Activated CD4-positive, alpha-beta T cell treated with anti-CD3 and anti-CD28 coated beads, Interleukin-2, amount 50 U/mL, for 24 hours (primary cell): ENCODE measurements around the gene SHISAL1.

Experiments used
- DNase-seq, 2 donors: peaks; one replicate each; pipeline ENCODE4 v3.0.0-alpha.2; 2020; ENCODE audit warnings: low read depth in 1 of 2, low spot score in 1 of 2

Gene SHISAL1

DNA sequence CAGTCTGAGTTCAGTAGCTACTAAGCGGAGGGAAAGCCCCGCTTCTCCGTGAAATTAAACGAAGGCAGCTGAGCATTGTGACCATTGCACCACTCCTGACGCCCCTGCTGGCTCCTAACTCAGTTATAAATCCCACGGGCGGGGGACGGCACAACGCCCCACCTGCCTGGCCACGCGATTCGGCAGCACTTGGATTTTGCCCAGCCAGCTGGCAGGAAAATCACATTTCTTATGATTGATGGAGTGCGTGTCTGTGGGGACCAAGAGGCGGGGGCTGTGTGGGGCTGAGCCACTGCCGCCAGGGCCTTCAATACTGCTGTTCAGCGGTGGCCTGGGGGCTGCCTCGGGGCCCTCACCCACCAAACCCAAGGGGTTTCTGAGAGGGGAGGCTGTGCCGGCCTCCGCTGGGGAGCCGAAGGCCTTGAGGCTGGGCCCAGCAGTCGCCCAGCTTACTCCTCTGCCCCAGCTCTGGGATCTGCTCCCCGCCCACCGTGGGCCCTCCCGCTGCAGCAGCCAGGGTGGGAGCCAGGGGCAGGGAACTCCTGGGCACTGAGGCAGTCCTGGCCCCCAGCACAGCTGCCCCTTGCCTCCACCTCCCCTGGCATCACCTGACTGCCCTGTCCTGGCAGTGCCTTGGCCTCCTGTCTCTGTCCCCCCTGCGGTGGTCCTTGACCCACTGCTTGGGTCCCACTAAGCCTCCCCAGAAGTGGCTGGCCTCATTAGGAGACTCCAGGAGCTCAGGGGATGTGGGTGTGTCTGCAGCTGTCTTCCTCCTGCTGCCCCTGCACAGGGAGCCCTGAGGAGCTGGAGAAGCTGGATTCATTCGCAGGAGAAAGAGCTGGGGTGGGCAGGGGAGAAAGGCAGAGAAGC is 30.7 kb downstream of the SHISAL1 start:
- no peak for DNase-seq

GRCh38 chr22:44280665-44281188 is 32.0 kb downstream of the SHISAL1 start:
- no peak for DNase-seq

- DNase-seq = no peak
Observed at GRCh38 chr22:44279069-44279360, 33.7 kb downstream of the SHISAL1 start.

DNA sequence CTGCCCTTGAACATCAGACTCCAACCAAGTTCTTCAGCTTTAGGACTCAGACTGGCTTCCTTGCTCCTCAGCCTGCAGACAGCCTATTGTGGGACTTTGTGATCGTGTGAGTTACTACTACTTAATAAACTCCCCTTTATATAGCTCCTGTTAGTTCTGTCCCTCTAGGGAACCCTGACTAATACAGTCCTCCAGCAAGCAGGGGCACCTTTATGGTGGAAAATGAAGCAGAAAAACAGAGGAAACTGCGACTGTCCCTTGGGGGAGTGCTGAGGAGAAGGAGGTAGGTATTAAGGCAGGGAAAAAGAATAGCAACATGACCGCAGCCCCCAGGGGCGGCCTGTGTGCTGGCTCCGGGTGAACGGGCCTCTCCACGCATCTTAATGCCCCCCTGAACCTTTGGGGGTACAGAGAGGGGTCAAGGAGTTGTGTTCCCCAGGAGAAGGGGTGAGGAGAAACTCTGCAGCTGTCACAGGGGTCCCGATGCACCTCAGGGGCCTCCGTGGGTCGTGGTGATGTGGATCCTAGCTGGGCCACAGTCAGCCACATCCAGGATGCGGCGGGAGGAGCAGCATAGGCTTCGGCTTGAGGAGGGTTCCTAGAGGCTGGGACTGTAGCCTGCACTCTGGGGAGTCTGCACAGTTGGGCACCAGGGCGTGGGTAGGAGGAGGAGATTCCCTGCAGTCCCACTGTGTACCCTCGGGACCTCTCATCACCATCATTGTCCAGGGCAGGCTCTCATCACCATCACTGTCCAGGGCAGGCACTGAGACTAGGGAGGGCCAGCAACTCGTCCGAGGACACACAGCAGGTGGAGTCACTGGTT is 34.3 kb downstream of the SHISAL1 start:
- DNase-seq = no peak

- DNase-seq = no peak
Observed at GRCh38 chr22:44277386-44278135, 35.2 kb downstream of the SHISAL1 start.

DNA sequence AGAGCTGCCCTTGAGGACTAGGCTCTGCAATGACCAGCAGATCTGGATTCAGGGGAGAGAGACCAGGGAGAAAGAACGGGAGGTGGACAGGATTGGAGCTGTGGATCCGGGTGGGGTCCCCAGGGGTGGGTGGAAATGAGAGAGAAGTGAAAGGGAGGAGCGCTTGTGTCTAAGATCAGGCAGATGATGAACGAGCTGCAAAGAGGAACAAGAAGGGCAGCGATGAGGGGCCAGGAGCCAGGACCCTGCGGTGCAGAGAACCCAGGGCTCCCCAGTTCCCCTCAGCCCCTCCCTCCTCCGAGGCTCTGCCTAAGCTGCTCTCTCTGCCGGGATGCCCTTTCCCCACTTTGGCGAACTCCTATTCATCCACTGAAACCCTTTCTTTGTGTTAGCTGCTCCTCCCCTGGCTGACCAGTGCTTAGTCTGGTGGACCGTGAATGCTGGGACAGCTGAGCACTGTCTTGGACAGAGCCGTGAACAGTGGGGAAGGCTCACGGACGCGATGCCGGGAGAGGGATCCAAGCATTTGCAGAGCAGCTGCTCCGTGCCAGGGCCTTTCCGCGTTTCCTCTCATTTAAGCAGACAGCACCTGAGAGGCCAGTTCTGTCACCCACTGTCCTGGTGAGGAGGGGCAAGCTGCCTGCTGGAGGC is 35.9 kb downstream of the SHISAL1 start:
- no peak for DNase-seq

- no peak for DNase-seq
Observed at GRCh38 chr22:44276041-44276440, 36.7 kb downstream of the SHISAL1 start.

- DNase-seq = no peak
Observed at GRCh38 chr22:44275631-44275995, 37.1 kb downstream of the SHISAL1 start.

DNA sequence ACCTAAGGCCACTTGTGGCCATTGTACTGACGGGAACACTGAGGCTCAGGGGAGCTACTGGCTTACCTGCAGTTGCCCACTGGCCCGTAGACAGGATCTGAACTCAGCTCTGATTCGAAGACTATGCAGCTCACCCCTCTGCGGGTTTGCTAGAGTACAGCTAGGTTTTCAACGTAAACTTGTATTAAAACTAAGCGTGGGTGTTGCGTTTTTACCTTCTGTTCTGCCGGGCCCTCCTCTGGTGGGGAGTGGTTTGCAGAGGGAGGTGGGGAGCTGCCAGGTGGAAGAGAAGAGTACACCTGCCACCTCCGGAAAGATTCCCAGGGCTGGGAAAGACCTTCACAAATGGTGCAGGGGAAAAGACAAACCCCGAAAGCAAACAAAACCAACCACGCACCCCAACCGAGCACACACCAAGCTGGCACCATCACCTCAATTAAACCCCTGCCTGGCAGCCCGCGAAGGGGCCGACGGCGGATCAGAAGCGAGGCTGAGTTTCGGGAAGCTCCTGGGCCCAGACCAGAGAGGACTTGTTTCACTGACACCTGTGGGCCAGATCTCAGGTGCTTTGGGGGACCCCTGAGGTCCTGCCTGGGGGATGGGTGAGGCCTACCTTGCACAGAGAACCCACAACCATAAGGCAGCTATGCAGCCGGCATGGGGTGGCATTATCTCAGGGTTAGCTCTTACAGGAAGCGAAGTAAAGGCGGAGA is 37.7 kb downstream of the SHISAL1 start:
- no peak for DNase-seq

DNA sequence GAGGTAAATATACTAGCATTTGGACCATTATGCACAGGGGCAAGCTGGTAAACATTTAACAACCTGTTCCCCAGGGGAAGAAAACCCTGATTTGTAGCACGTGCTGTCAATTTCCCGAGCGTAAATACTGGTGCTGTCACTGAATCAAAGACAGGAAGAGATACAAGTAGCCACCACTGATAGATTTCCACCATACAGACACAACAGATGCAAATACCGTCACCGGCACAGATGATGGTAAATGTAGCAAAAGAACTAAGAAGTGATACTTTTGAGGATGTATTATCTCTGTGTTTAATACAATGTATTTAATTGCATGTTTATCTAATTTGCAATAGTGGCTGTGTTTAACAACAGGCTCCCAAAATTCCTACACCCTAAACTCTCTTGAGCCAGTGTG is 39.6 kb downstream of the SHISAL1 start:
- DNase-seq = no peak

DNA sequence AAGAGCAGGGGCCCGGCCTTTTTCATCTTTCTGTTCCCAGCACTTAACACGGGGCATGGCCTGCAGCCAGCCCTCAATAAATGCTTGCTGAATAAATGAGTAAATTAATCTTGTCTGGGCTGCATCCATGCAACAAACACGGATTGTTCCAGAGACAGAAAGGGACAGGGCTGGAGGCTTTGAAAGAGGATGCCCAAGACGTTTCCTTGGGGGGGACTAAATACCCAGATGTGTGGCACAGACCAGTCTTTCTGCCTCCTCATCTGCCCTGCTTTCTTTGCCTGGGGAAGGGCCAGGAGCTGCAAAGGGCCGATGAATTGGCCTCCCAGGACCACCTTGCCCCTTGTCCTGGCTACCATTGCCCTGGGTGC is 40.4 kb downstream of the SHISAL1 start:
- DNase-seq = no peak

DNA sequence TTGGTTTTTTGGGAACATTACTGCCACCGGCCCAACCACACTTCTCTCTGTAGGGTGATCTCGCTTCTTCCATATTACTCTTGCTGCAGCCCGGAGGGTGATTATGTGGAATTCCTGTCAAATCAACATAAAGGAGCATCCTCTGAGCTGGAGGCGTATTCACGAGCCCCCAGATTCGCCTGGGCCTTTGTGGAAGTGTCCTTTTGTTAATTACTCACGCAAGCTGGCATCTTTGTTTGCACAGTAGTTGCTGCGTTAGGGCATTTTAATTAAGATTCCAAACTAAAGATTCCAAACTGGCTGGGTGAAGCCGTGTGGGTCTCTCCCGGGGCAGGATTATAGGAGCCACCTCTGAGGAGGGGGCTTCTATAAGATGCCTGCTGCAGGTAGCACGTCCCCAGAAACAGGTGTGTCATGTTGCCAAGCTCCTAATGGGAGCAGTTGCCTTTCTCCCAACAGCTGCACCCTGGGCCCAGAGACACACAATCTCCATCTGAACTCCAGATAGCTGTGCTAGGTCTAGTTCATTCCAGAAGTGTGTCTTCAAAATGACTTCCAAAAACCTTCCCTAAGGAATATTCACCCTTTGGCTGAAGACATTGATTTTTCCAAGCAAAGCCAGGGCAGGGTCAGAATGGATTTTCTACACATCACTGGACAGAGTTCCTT is 40.9 kb downstream of the SHISAL1 start:
- no peak for DNase-seq

DNA sequence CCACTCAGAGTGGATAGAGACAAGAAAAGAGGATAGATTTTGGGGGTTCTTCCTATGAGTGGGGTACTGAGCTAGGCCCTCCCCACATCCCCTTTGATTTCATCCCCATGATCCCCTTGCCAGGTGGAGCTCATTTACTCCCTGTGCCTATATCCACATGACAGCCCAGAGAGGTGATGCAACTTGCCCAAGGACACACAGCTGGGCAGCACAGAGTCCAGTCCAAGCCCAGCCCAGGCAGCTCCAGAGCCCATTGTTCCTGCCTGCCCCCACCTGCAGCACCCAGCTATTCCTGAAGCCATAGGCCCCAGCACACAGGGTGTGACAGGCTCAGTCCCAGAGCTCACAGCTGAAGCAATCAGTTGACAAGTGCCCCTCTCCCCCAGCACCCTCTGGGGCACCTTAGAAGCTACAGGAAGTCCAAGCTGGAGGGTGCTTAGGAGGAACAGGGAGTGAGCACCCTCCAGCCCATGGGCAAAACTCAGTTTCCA is 41.7 kb downstream of the SHISAL1 start:
- DNase-seq = no peak

GRCh38 chr22:44270556-44270880 is 42.2 kb downstream of the SHISAL1 start:
- no peak for DNase-seq

- no peak for DNase-seq
Observed at GRCh38 chr22:44269757-44270555, 42.8 kb downstream of the SHISAL1 start.

- no peak for DNase-seq
Observed at GRCh38 chr22:44269117-44269498, 43.6 kb downstream of the SHISAL1 start.

- no peak for DNase-seq
Observed at GRCh38 chr22:44268431-44269116, 44.2 kb downstream of the SHISAL1 start.

GRCh38 chr22:44267856-44268255 is 44.9 kb downstream of the SHISAL1 start:
- DNase-seq = no peak
